ENCODE data around the gene TTC39C.

GRCh38 chr18:24118750-24119577, 104.4 kb downstream of the TTC39C start:
- TF ChIP-seq TAF7 (optimal IDR thresholded peaks at IDR 0.05; ENCODE audit: borderline replicate concordance, low read depth, low read length) (no peak), ATF3 (IDR thresholded peaks at IDR 0.05; ENCODE audit: insufficient read depth, low read depth, low read length) (peak; percentile 80), CTCF (IDR thresholded peaks at IDR 0.05; ENCODE audit: control extremely low read depth in 1 of 3, insufficient read depth in 1 of 3, low read depth in 1 of 3, low read length in 3 of 3) (peak in 2 of 3 experiments; percentile 59 to 75; a peak in 3 of 4 replicates), TAF1 (IDR thresholded peaks at IDR 0.05; ENCODE audit: low read depth, low read length) (no peak), CBX5 (IDR thresholded peaks at IDR 0.05; ENCODE audit: low read depth, low read length) (no peak), RBBP5 (IDR thresholded peaks at IDR 0.05; ENCODE audit: borderline replicate concordance, low read depth, low read length) (no peak), GABPA (IDR thresholded peaks at IDR 0.05; ENCODE audit: borderline replicate concordance, insufficient read depth, low read length) (no peak), KDM1A (IDR thresholded peaks at IDR 0.05; ENCODE audit: borderline replicate concordance, low read length) (no peak), RAD21 (IDR thresholded peaks at IDR 0.05 in 1 of 2, conservative IDR thresholded peaks at IDR 0.05 in 1 of 2; ENCODE audit: low read depth in 2 of 2, low read length in 2 of 2) (peak; percentile 85 to 87), CHD2 (IDR thresholded peaks at IDR 0.05; ENCODE audit: low read length) (no peak), BACH1 (IDR thresholded peaks at IDR 0.05; ENCODE audit: low read length) (no peak), ASH2L (IDR thresholded peaks at IDR 0.05; ENCODE audit: low read length) (no peak), EZH2 (IDR thresholded peaks at IDR 0.05; ENCODE audit: low read depth, low read length, severe bottlenecking) (no peak)

All from H1 (cell line).